Right lobe of liver (tissue), 6 donors: ENCODE results near the gene MORC4. TPM values are rescaled to one million over a fixed set of nuclear protein-coding genes. Genes with fewer than 3 reads are reported as not detected.

ENCODE experiments used
- ATAC-seq, 4 donors: fragments of 200-7000 bp; cut with Tn5 transposase; one replicate each; pipeline ENCODE4 v1.9.1; 2020; ENCODE audit warnings: mild to moderate bottlenecking in 4 of 4, moderate library complexity in 4 of 4
- DNase-seq, 3 donors: peaks; one replicate each; pipeline ENCODE4 v3.0.0-alpha.2; 2020
- H3K27ac ChIP-seq, 3 donors: fragments of 200-600 bp; one replicate each; pipeline ENCODE4 v1.8.0; 2022
- H3K27me3 ChIP-seq, 2 donors: fragments of 200-600 bp; one replicate each; pipeline ENCODE4 v1.8.0; 2022
- H3K36me3 ChIP-seq, 4 donors: fragments of 200-600 bp; sonication (generic) in 1 of 4; one replicate each; pipeline versions ENCODE4 v1.5.1 to v1.8.0; 2017 to 2022; ENCODE audit warnings: control low read depth in 1 of 4
- H3K4me1 ChIP-seq, 4 donors: fragments of 200-600 bp; sonication (generic) in 1 of 4; one replicate each; pipeline versions ENCODE4 v1.5.1 to v1.8.0; 2017 to 2022; ENCODE audit warnings: control low read depth in 1 of 4
- H3K4me3 ChIP-seq, 3 donors: fragments of 200-600 bp; one replicate each; pipeline ENCODE4 v1.8.0; 2022
- H3K9me3 ChIP-seq, 4 donors: fragments of 200-600 bp; sonication (generic) in 1 of 4; one replicate each; pipeline versions ENCODE4 v1.5.1 to v1.8.0; 2017 to 2022; ENCODE audit warnings: control low read depth in 1 of 4
- CTCF ChIP-seq, 4 donors: fragments of 200-600 bp in 3 of 4; fragments of 450-650 bp in 1 of 4; IDR thresholded peaks; one replicate each; pipeline versions ENCODE4 v1.5.1 to v1.8.0; 2016 to 2022; ENCODE audit warnings: antibody characterized with exemption in 4 of 4, mild to moderate bottlenecking in 2 of 4
- POLR2A ChIP-seq: fragments of 450-650 bp; IDR thresholded peaks from one replicate; pipeline ENCODE4 v1.6.1; 2017; ENCODE audit warnings: antibody characterized with exemption, mild to moderate bottlenecking
- WGBS: methylation state at CpG from one replicate; pipeline ENCODE4 v1.1.6; 2018; ENCODE audit warnings: low coverage, low lambda C conversion rate; ENCODE audit not compliant: insufficient coverage; ENCODE audit errors: missing lambda C conversion rate; 5-methylcytosine and 5-hydroxymethylcytosine counted together
- intact Hi-C, 2 donors: fragments of 100-400 bp; cut with DNase I; formaldehyde crosslinking; loops; one replicate each; pipeline versions ENCODE4 v1.11.2 to v1.14.1; 2022
- total RNA-seq, 6 experiments: library from RNA; depleted of rRNA in 2 of 6; stranded (reverse); fragments of >200 nt in 2 of 6; fragmentation: NEBNext Ultra II Directional in 3 of 6; extraction: Animal tissue kit (Norgen Biotek cat#: 25700) in 3 of 6; gene quantifications; one replicate each; pipeline versions ENCODE4 v1.1.0 to v1.2.4, GENCODE V29; 2016 to 2023
- donor health status: DM: no; HTN: yes; CAD: no.
- donor health status: DM: no; HTN: no; CAD: no.
- donor health status: DM: no; HTN: no; CAD: no.
- donor health status: DM: no; HTN: yes; CAD: no.
- donor health status: DM: no; HTN: yes; CAD: no.

MORC4 gene
- total RNA-seq, 6 experiments from 2014 or later: 8.9 to 26.9 (median 19.4) TPM

GRCh38 chrX:106936246-106936645 is 63.8 kb downstream of the MORC4 start:
- Histone ChIP-seq H3K4me3 (no peak overlapping the region), H3K36me3 (no peaks in the 10 kb centered on the region), H3K9me3 (no peaks in the 10 kb centered on the region), H3K27ac (no peak overlapping the region), H3K27me3 (no peaks in the 10 kb centered on the region), H3K4me1 (peaks cover 0 to 31% (median 4%) of the 10 kb centered on the region in 4 donors)
- DNase-seq: no peak
- ATAC-seq: no peak
- TF ChIP-seq CTCF (IDR thresholded peaks at IDR 0.05) (no peak), POLR2A (no peak)
- 41% methylated on average over 1 of the region's 1 CpG for WGBS
- intact Hi-C loops: no loop called here

- Histone ChIP-seq H3K27me3 (no peaks in the 10 kb centered on the region), H3K9me3 (no peaks in the 10 kb centered on the region), H3K36me3 (no peaks in the 10 kb centered on the region), H3K4me3 (no peak overlapping the region), H3K27ac (no peak overlapping the region), H3K4me1 (peaks cover 0 to 34% (median 4%) of the 10 kb centered on the region in 4 donors)
- 29% methylated on average over 4 of the region's 4 CpGs for WGBS
- ATAC-seq (no peak), DNase-seq (no peak)
- intact Hi-C loops: no loop called here
- TF ChIP-seq POLR2A: no peak
- TF ChIP-seq CTCF (IDR thresholded peaks at IDR 0.05): no peak
These were observed 64.8 kb downstream of the MORC4 start for GRCh38 chrX:106935175-106935574.

- DNase-seq: peak in 2 of 3 donors; percentile 52 to 54
- peak overlapping the region in 2 of 3 donors; percentile 49 to 77 for H3K27ac ChIP-seq
- TF ChIP-seq CTCF (IDR thresholded peaks at IDR 0.05): no peak
- no peak for TF ChIP-seq POLR2A
- H3K9me3 ChIP-seq: no peaks in the 10 kb centered on the region
- H3K4me1 ChIP-seq: peaks cover 0 to 34% (median 4%) of the 10 kb centered on the region in 4 donors
- WGBS: 17% methylated on average over 1 of the region's 3 CpGs
- no peaks in the 10 kb centered on the region for H3K27me3 ChIP-seq
- no peak overlapping the region for H3K4me3 ChIP-seq
- H3K36me3 ChIP-seq: no peaks in the 10 kb centered on the region
- peak; percentile 48 to 68 (median 58) for ATAC-seq
- intact Hi-C loops: no loop called here
These were observed 66.5 kb downstream of the MORC4 start for GRCh38 chrX:106933538-106933961.

- WGBS: 63% methylated on average over 6 of the region's 6 CpGs
- ATAC-seq (no peak), DNase-seq (no peak)
- peak overlapping the region in 2 of 3 donors; percentile 49 to 77 for H3K27ac ChIP-seq
- H3K36me3 ChIP-seq: no peaks in the 10 kb centered on the region
- intact Hi-C loops: no loop called here
- H3K4me1 ChIP-seq: peaks cover 0 to 34% (median 4%) of the 10 kb centered on the region in 4 donors
- H3K4me3 ChIP-seq: no peak overlapping the region
- no peaks in the 10 kb centered on the region for H3K9me3 ChIP-seq
- H3K27me3 ChIP-seq: no peaks in the 10 kb centered on the region
- TF ChIP-seq POLR2A (no peak), CTCF (IDR thresholded peaks at IDR 0.05) (no peak)
These were observed 67.0 kb downstream of the MORC4 start for GRCh38 chrX:106932960-106933537.
